HEK293T (cell line): ENCODE results near the gene THSD4.
A peak's percentile ranks its signal among the peaks of the same experiment; 100 is the strongest.

Experiments used
- CTCF ChIA-PET: fragments of 350-600 bp; formaldehyde crosslinking; extraction: SDS; loops from one replicate; lab custom pipeline; 2021; ENCODE audit warnings: antibody characterized with exemption, inconsistent platforms; lab: Yijun Ruan, JAX
- POLR2A ChIA-PET: fragments of 350-600 bp; formaldehyde crosslinking; extraction: SDS; loops from one replicate; lab custom pipeline; 2020; ENCODE audit warnings: antibody characterized with exemption, inconsistent platforms; lab: Yijun Ruan, JAX
- DNase-seq: peaks from one replicate; pipeline ENCODE4 v3.0.0; 2012; ENCODE audit warnings: mixed read lengths; ENCODE audit errors: extremely low spot score
- ARNT ChIP-seq: fragments of 450-650 bp; IDR thresholded peaks from 2 replicates; pipeline ENCODE4 v1.6.1; 2017; ENCODE audit warnings: mild to moderate bottlenecking
- BHLHE40 ChIP-seq: fragments of 450-650 bp; IDR thresholded peaks from 2 replicates; pipeline ENCODE4 v1.6.1; 2016; ENCODE audit warnings: mild to moderate bottlenecking, moderate library complexity, borderline replicate concordance
- CTBP1 ChIP-seq: fragments of 450-650 bp; IDR thresholded peaks from 2 replicates; pipeline ENCODE4 v1.6.1; 2016; ENCODE audit warnings: borderline replicate concordance
- ELF4 ChIP-seq: fragments of 450-650 bp; IDR thresholded peaks from 2 replicates; pipeline ENCODE4 v1.6.1; 2017; ENCODE audit warnings: antibody characterized with exemption
- FOXA1 ChIP-seq: fragments of 450-650 bp; IDR thresholded peaks from 2 replicates; pipeline ENCODE4 v1.6.1; 2016; ENCODE audit warnings: mild to moderate bottlenecking
- FOXK2 ChIP-seq: fragments of 450-650 bp; IDR thresholded peaks from 2 replicates; pipeline ENCODE4 v1.6.1; 2016; ENCODE audit warnings: mild to moderate bottlenecking
- FOXM1 ChIP-seq: fragments of 450-650 bp; IDR thresholded peaks from 2 replicates; pipeline ENCODE4 v1.6.1; 2017; ENCODE audit warnings: mild to moderate bottlenecking, borderline replicate concordance
- HDGF ChIP-seq: fragments of 450-650 bp; IDR thresholded peaks from 2 replicates; pipeline ENCODE4 v1.6.1; 2017; ENCODE audit warnings: antibody characterized with exemption, borderline replicate concordance
- L3MBTL2 ChIP-seq: fragments of 450-650 bp; conservative IDR thresholded peaks from 2 replicates; pipeline ENCODE4 v1.6.1; 2016; ENCODE audit warnings: mild to moderate bottlenecking
- LEF1 ChIP-seq: fragments of 450-650 bp; IDR thresholded peaks from 2 replicates; pipeline ENCODE4 v1.6.1; 2017; ENCODE audit warnings: mild to moderate bottlenecking, borderline replicate concordance
- NFRKB ChIP-seq: fragments of 450-650 bp; IDR thresholded peaks from 2 replicates; pipeline ENCODE4 v1.6.1; 2016; ENCODE audit warnings: mild to moderate bottlenecking, moderate library complexity
- PKNOX1 ChIP-seq: fragments of 450-650 bp; IDR thresholded peaks from 2 replicates; pipeline ENCODE4 v1.6.1; 2016
- SP1 ChIP-seq: fragments of 450-650 bp; IDR thresholded peaks from 2 replicates; pipeline ENCODE4 v1.6.1; 2017
- SUZ12 ChIP-seq: fragments of 450-650 bp; IDR thresholded peaks from 2 replicates; pipeline ENCODE4 v1.6.1; 2016; ENCODE audit warnings: mild to moderate bottlenecking
- TARDBP ChIP-seq: fragments of 450-650 bp; IDR thresholded peaks from 2 replicates; pipeline ENCODE4 v1.6.1; 2016
- ZNF384 ChIP-seq: fragments of 450-650 bp; IDR thresholded peaks from 2 replicates; pipeline ENCODE4 v1.6.1; 2016

Gene THSD4

GRCh38 chr15:71530116-71530515 is 414.8 kb downstream of the THSD4 start:
- POLR2A ChIA-PET, result no interaction called here
- CTCF ChIA-PET, result interaction anchor here (0.6 to 1.0 kb wide), 2 partner anchors 121 to 201 kb away, joined by 3 read pairs; no protein-coding TSS in a partner anchor

GRCh38 chr15:71532994-71533393 is 417.7 kb downstream of the THSD4 start:
- POLR2A ChIA-PET, result no interaction called here
- DNase-seq, result peak; percentile 54
- TF ChIP-seq TARDBP (no peak), ELF4 (no peak), ARNT (no peak), FOXM1 (no peak), FOXA1 (no peak), ZNF384 (no peak), FOXK2 (no peak), SUZ12 (no peak), NFRKB (no peak), PKNOX1 (no peak), BHLHE40 (no peak), HDGF (no peak)
- CTCF ChIA-PET, result interaction anchor here (0.6 to 1.7 kb wide), 6 partner anchors 8 to 1626 kb away, joined by 3 to 6 read pairs (median 3); no protein-coding TSS in a partner anchor

More at GRCh38 chr15:71530116-71530515, 414.8 kb downstream of the THSD4 start:
- no peak for TF ChIP-seq HDGF
- TF ChIP-seq SP1, result no peak
- no peak for TF ChIP-seq TARDBP
- DNase-seq, result no peak

- CTCF ChIA-PET, result no interaction called here
- POLR2A ChIA-PET, result no interaction called here
- no peak for DNase-seq
- TF ChIP-seq BHLHE40 (no peak), NFRKB (no peak), TARDBP (no peak)
These were observed 422.9 kb downstream of the THSD4 start for GRCh38 chr15:71538181-71538580.

GRCh38 chr15:71541746-71542145 is 426.5 kb downstream of the THSD4 start:
- DNase-seq, result no peak

GRCh38 chr15:71542836-71543235 is 427.6 kb downstream of the THSD4 start:
- TF ChIP-seq PKNOX1 (no peak), HDGF (no peak), CTBP1 (no peak), ELF4 (no peak), L3MBTL2 (no peak), BHLHE40 (no peak), ZNF384 (no peak), FOXK2 (no peak), LEF1 (no peak), NFRKB (no peak), FOXM1 (no peak), TARDBP (no peak), SUZ12 (no peak), SP1 (no peak), FOXA1 (no peak)
- DNase-seq, result no peak
- ChIA-PET POLR2A (no interaction called here), CTCF (interaction anchor here (0.6 kb wide), 1 partner anchor 238 kb away, joined by 3 read pairs; no protein-coding TSS in a partner anchor)

More at GRCh38 chr15:71541746-71542145, 426.5 kb downstream of the THSD4 start:
- ChIA-PET POLR2A (no interaction called here), CTCF (no interaction called here)
- TF ChIP-seq PKNOX1 (no peak), BHLHE40 (no peak), NFRKB (no peak), TARDBP (no peak), FOXK2 (no peak), ELF4 (no peak)

GRCh38 chr15:71543413-71543812 is 428.1 kb downstream of the THSD4 start:
- ChIA-PET CTCF (interaction anchor here (0.6 kb wide), 1 partner anchor 237 kb away, joined by 3 read pairs; no protein-coding TSS in a partner anchor), POLR2A (no interaction called here)
- TF ChIP-seq NFRKB (no peak), HDGF (no peak), LEF1 (no peak), FOXM1 (no peak), TARDBP (no peak)
- DNase-seq, result no peak

- CTCF ChIA-PET, result no interaction called here
- DNase-seq, result no peak
- POLR2A ChIA-PET, result no interaction called here
- no peak for TF ChIP-seq SP1
- TF ChIP-seq TARDBP, result no peak
- no peak for TF ChIP-seq PKNOX1
- TF ChIP-seq BHLHE40, result no peak
- no peak for TF ChIP-seq ELF4
These were observed 430.0 kb downstream of the THSD4 start for GRCh38 chr15:71545223-71545760.
